ENCODE data around the gene HSPA1A.
"Not testable (repeated sequence)": the region's sequence is repeated elsewhere in the genome, so short reads cannot be mapped to it uniquely, and the experiment has no call there.

Gene HSPA1A

DNA sequence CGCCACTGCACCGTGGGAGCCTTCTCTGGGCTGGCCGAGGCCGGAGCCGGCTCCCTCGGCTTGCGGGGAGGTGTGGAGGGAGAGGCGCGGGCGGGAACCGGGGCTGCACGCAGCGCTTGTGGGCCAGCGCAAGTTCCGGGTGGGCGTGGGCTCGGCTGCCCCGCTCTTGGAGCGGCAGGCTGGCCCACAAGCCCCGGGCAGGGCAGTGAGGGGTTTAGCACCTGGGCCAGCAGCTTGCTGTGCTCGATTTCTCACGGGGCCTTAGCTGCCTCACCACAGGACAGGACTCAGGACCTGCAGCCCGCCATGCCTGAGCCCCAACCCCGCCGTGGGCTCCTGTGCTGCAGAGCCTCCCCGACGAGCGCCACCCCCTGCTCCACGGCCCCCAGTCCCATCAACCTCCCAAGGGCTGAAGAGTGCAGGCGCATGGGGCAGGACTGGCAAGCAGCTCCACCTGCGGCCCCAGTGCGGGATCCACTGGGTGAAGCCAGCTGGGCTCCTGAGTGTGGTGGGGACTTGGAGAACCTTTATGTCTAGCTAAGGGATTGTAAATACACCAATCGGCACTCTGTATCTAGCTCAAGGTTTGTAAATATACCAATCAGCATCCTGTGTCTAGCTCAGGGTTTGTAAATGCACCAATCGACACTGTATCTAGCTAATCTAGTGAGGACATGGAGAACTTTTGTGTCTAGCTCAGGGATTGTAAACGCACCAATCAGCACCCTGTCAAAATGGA is 36.8 kb downstream of the HSPA1A start:
- in situ Hi-C loops (cut with HindIII; ENCODE audit: low pct_ligation_motif_present, low pct_unique_long_range_greater_than_20kb, low sequenced_read_pairs): not testable (repeated sequence)
- DNase-seq: peak; percentile 74

DNA sequence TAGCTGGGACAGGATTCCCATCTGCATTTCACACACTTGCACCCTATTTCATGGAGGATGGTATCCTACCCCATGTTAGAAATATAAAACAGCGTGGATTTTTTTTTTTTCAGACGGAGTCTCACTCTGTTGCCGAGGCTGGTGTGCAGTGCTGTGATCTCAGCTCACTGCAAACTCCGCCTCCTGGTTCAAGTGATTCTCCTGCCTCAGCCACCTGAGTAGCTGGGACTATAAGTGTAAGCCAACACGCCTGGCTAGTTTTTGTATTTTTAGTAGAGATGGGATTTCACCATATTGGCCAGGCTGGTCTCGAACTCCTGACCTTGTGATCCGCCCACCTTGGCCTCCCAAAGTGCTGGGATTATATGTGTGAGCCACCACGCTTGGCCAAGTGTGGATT is 42.4 kb downstream of the HSPA1A start:
- DNase-seq; in situ Hi-C loops (cut with HindIII; ENCODE audit: low pct_ligation_motif_present, low pct_unique_long_range_greater_than_20kb, low sequenced_read_pairs): not testable (repeated sequence)

DNA sequence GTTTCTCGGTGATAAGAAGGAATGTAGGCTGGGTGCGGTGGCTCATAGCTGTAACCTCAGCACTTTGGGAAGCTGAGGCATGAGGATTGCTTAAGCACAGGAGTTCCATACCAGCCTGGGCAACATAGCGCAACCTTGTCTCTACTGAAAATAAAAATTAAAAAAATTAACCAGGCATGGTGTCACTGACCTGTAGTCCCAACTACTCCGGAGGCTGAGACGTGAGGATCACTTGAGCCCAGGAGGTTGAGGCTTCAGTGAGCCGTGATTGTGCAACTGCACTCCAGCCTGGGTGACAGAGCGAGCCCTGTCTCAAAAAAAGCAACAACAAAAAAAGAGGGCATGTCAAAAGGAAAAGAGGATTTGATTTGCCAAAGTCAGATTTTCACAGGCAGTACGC is 43.4 kb downstream of the HSPA1A start:
- in situ Hi-C loops (cut with HindIII; ENCODE audit: low pct_ligation_motif_present, low pct_unique_long_range_greater_than_20kb, low sequenced_read_pairs): no loop called here
- no peak for DNase-seq

DNA sequence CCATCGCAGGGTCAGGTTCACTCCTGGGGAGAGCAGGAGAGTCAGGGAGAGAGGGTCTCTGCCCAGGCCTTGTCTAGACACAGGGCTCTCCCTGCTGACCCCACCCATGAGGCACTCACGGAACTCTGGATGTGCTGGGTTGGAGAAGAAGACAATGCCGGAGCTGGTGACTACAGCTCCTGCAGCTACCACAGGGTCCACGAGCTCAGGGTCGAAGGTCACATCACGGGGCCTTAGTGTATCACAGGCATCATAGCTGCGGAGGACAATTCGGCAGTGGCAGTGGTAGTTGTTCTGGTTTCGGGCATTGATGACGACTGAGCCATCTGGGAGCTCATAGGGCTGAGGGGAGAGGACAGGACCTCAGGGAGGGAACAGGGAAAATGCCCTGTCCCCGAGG is 44.6 kb downstream of the HSPA1A start:
- DNase-seq: no peak
- in situ Hi-C loops (cut with HindIII; ENCODE audit: low pct_ligation_motif_present, low pct_unique_long_range_greater_than_20kb, low sequenced_read_pairs): no loop called here

DNA sequence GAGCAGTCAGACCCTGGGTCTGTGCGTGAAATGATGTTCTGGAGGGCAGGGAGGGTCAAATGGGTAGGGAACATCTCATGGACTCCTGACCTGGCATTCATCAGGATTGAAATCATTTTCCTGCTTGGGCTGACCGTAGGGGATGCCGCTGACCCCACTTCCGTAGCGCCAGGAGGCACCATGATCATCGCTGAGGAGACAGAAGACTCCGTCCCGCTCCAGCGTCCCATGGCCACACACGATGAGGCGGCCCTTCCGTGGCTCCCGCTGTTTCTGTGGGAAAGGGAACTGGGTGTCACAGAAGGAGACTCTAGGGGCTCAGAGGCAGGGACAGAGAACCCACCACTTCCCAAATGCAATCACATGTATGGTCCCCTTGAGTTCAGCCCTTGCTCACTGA is 45.0 kb downstream of the HSPA1A start:
- DNase-seq: no peak
- in situ Hi-C loops (cut with HindIII; ENCODE audit: low pct_ligation_motif_present, low pct_unique_long_range_greater_than_20kb, low sequenced_read_pairs): no loop called here

DNA sequence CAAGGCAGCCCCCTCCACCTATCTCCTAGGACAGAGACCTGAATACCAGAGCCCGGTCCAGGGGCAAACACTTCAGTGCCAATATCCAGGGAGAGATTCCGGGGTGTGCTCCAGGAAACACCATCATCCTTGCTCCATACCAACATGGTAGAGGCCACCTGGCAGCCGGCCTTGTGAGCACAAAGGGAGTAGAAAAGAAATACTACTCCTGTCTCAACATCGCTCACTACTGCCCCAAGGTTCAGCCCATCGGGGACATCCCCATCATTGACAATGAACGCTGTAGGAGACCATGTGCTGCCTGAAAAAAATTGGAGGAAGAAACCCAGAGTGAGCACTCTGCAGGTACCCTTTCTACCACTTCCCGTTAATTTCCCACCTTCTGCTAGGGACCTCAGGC is 45.8 kb downstream of the HSPA1A start:
- in situ Hi-C loops (cut with HindIII; ENCODE audit: low pct_ligation_motif_present, low pct_unique_long_range_greater_than_20kb, low sequenced_read_pairs): no loop called here
- DNase-seq: no peak

DNA sequence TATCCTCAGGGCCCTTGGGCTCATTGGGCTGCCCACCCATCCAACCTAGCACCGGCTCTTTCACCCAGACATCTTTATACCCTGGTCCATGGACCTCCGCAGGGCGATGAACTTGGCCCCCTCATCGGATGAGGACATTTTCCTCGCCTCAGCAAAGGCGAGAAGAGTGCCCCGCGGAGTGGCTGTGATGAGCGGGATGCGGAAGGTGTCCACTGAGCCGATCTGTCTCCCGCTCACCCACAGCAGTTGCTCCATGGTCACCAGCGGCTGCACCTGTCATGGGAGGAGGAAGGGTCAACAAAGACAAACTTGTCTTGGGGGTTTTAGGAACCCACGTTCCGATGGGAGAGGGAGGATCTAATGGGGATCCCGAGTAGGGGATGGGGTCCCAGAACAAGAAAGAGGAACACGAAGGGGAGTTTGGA is 46.6 kb downstream of the HSPA1A start:
- in situ Hi-C loops (cut with HindIII; ENCODE audit: low pct_ligation_motif_present, low pct_unique_long_range_greater_than_20kb, low sequenced_read_pairs): no loop called here
- no peak for DNase-seq

DNA sequence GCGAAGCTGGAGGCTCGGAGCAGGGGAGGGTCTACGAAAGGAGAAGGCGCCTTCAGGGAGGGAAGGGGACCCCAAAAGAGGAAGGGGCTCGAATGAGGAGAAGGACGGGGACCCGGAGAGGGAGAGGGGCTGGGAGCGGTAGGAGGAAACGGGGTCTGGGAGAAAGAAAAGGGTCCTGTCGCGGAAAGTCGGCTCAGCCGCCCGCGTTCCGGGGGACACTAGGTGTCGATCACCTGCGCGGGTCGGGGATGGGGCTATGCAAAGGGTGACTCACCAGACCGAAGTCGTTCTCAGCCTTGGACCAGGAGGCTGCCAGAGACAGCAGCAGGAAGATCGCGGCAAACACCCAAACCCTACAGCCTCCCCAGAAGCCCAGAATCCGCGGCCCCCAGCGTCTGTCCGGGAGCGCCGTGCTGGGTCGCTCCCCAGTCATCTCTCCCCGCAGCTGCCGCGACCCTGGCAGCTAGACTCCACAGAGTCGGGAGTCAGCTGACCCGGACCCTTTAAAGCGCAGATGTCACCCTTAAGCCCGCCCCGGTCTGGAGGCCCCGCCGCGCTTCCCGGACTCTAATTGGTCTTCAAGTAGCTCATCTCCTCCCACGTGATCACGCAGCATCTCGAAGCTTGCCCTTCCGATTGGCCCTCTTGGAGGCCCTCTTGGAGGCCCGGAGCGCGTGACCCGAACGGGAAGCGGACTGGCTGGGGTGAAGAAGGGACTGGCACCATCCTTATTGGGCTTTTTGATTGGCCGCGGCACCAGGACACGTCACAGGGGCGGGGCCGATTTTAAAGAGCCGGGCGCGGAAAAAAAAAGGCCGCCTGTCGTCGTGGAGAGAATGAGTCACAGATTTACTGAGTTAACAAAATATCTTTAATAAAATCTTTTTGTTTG is 47.2 kb downstream of the HSPA1A start, which contains the start of gene NEU1:
Gene NEU1, minus strand, starts transcription at position 478 of the 892 bp plus-strand sequence. Its CDS starts 45 bp downstream, at position 433.
- DNase-seq: peak; percentile 100
- in situ Hi-C loops (cut with HindIII; ENCODE audit: low pct_ligation_motif_present, low pct_unique_long_range_greater_than_20kb, low sequenced_read_pairs): no loop called here

DNA sequence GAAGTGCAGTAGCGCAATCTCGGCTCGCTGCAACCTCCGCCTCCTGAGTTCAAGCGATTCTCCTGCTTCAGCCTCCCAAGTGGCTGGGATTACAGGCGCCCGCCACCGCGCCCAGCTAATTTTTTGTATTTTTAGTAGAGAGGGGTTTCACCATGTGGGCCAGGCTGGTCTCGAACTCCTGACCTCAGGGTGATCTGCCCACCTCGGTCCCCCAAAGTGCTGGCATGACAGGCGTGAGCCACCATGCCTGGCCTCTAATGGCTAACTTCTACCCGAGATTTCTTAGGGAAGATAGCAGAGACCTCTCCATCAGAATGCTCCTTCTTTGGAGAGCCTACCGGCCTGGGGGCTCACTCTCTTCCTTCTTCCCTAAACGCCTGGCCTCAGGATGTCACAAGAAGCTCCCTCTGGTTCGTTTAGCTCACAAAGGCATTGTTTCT is 48.8 kb downstream of the HSPA1A start:
- in situ Hi-C loops (cut with HindIII; ENCODE audit: low pct_ligation_motif_present, low pct_unique_long_range_greater_than_20kb, low sequenced_read_pairs); DNase-seq: not testable (repeated sequence)

DNA sequence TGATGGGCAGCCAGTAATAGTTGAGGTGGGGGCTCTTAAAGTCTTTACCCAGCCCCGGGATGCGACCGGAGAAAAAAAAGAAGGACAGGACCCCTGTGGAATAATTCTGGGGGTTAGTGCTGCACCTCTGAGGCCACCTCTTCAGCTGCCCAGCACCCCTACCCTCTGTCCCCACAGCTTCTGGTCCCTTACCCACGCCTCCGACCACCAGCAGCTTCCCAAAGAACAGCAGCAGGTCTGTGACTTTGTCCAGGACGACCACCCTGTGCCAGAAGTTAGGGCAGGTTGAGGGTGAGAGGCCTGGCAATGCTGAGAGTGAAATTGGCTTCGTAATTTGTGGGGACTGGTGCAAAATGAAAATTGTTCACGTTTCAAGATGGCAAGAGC is 49.5 kb downstream of the HSPA1A start:
- DNase-seq: no peak
- in situ Hi-C loops (cut with HindIII; ENCODE audit: low pct_ligation_motif_present, low pct_unique_long_range_greater_than_20kb, low sequenced_read_pairs): no loop called here

DNA sequence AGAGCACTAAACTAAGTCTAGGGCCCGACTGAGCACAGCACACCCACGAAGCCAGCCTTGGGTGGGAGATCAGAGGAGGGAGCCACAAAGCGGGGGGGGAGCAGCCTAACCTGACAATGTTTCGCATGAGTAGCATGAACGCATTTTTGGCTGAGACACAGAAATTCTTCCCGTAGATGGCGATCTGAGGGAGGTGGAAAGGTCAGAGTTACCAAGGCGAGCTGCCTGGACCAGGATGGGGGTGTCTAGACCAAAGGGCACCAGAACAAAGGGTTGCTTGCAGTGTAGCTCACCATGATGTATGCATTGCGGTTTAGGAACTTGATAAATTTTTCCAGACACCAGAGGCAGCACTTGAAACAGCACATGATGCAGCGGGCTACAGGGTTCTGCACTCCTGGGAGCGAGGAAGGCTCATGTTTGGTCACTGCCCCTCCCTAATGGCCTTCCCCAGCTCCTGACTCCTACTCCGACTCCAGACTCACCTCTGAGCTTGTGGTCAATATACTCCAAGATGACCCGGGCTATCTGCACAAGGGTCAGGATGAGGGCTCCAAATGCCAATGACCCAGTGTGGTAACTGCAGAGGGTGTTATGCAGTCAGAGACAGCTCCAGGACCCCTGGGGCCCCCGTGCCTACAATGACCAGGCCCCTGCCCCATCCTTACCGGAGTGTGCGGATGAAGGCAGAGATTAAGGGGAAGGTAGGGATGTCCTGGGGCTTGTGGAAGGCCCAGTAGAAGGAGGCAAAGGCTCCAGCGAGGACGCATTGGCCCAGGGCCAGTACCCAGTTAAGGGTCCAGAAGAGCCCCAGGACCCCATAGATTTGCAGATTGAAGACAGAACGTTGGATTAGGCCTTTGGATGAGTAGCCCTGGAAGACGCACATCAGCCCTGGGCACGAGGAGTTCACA is 50.1 kb downstream of the HSPA1A start:
- DNase-seq: peak; percentile 87
- in situ Hi-C loops (cut with HindIII; ENCODE audit: low pct_ligation_motif_present, low pct_unique_long_range_greater_than_20kb, low sequenced_read_pairs): no loop called here

Data from ACHN (cell line).